Panc1 (cell line): ENCODE data around the gene DBX2. TPM values are rescaled to one million over a fixed set of nuclear protein-coding genes. Genes with fewer than 3 reads are reported as not detected.

Experiments
- ATAC-seq: fragments of 200-7000 bp; cut with Tn5 transposase; 2 replicates; pipeline ENCODE4 v1.9.1; 2020; ENCODE audit warnings: mild to moderate bottlenecking, moderate library complexity
- BruUV-seq: library from RNA; stranded (reverse); fragments of 400-500 nt; replicated peaks from 2 replicates; lab custom pipeline; 2021; lab: Mats Ljungman, UMichigan
- CTCF ChIA-PET: fragments of 300-600 bp; sonication (Branson Sonifier 250); formaldehyde crosslinking; loops from one replicate; lab custom pipeline; 2022; ENCODE audit warnings: antibody characterized with exemption; lab: Charles Lee
- POLR2A ChIA-PET: fragments of 300-600 bp; sonication (Branson Sonifier 250); formaldehyde crosslinking; loops from one replicate; lab custom pipeline; 2022; ENCODE audit warnings: antibody characterized with exemption; lab: Charles Lee
- DNase-seq: peaks from one replicate; pipeline ENCODE4 v3.0.0-alpha.2; 2010; ENCODE audit warnings: low read depth, low spot score
- H3K27ac ChIP-seq: 2 replicates; pipeline ENCODE4 v1.5.1; 2011; ENCODE audit warnings: mild to moderate bottlenecking, low read length, inconsistent platforms
- H3K27me3 ChIP-seq: fragments of 200-500 bp; sonication (Bioruptor generic); 2 replicates; pipeline ENCODE4 v1.6.0; 2014; ENCODE audit warnings: low read length, inconsistent platforms; ENCODE audit not compliant: control insufficient read depth, insufficient read depth
- H3K36me3 ChIP-seq: fragments of 200-500 bp; sonication (Bioruptor generic); 2 replicates; pipeline ENCODE4 v1.5.1; 2014; ENCODE audit warnings: inconsistent platforms, mild to moderate bottlenecking, low read length, moderate library complexity; ENCODE audit not compliant: control insufficient read depth, insufficient read depth
- H3K4me1 ChIP-seq: 2 replicates; pipeline ENCODE4 v1.5.1; 2011; ENCODE audit warnings: inconsistent platforms, mild to moderate bottlenecking, low read length, moderate library complexity; ENCODE audit not compliant: control insufficient read depth, insufficient read depth
- H3K4me3 ChIP-seq, 2 experiments: 2 replicates each; pipeline ENCODE4 v1.5.1; 2011 to 2012; ENCODE audit warnings: low read depth in 2 of 2, low read length in 2 of 2, mild to moderate bottlenecking in 2 of 2, inconsistent platforms in 1 of 2, moderate library complexity in 1 of 2
- H3K9me3 ChIP-seq: fragments of 200-500 bp; sonication (Bioruptor generic); 2 replicates; pipeline ENCODE4 v1.5.1; 2014; ENCODE audit warnings: low read depth, mild to moderate bottlenecking, inconsistent platforms, low read length, moderate library complexity; ENCODE audit not compliant: control insufficient read depth, insufficient read depth
- CTCF ChIP-seq: fragments of 450-650 bp; IDR thresholded peaks from 2 replicates; pipeline ENCODE4 v1.5.1; 2017; ENCODE audit warnings: mild to moderate bottlenecking
- POLR2AphosphoS5 ChIP-seq: IDR thresholded peaks from 2 replicates; pipeline ENCODE4 v1.6.1; 2012; ENCODE audit warnings: mild to moderate bottlenecking, low read depth, low read length, moderate library complexity
- REST ChIP-seq, 2 experiments: IDR thresholded peaks; 2 replicates each; pipeline ENCODE4 v1.6.1; 2011 to 2012; ENCODE audit warnings: low read depth in 2 of 2, control low read depth in 1 of 2, low read length in 1 of 2, mild to moderate bottlenecking in 1 of 2, moderate library complexity in 1 of 2; ENCODE audit not compliant: insufficient read depth in 1 of 2
- SIN3A ChIP-seq: IDR thresholded peaks from 2 replicates; pipeline ENCODE4 v1.6.1; 2012; ENCODE audit warnings: low read depth, mild to moderate bottlenecking, low read length, moderate library complexity, borderline replicate concordance; ENCODE audit not compliant: insufficient read depth
- TCF7L2 ChIP-seq: IDR thresholded peaks from 2 replicates; pipeline ENCODE4 v1.6.1; 2011; ENCODE audit warnings: mild to moderate bottlenecking, low read depth, low read length, inconsistent platforms
- in situ Hi-C: cut with HindIII; loops from 2 replicates; pipeline ENCODE4 v1.10.0; 2016; ENCODE audit warnings: low sequenced_read_pairs, low pct_unique_long_range_greater_than_20kb
- intact Hi-C: fragments of 100-400 bp; cut with micrococcal nuclease; formaldehyde crosslinking; loops from one replicate; pipeline ENCODE4 v1.10.0; 2022; ENCODE audit not compliant: unreplicated experiment
- total RNA-seq: library from RNA; stranded (reverse); gene quantifications from one replicate; pipeline ENCODE4 v1.2.1, GENCODE V29; 2021; ENCODE audit not compliant: unreplicated experiment

DBX2 gene
- total RNA-seq, 1 experiment from 2014 or later = not detected

- Histone ChIP-seq H3K27ac (no peak overlapping the region), H3K4me3 (no peak overlapping the region), H3K36me3 (no peaks in the 10 kb centered on the region), H3K9me3 (no peaks in the 10 kb centered on the region), H3K27me3 (peaks cover 9% of the 10 kb centered on the region), H3K4me1 (no peaks in the 10 kb centered on the region)
- in situ Hi-C loops = no loop called here
- ChIA-PET CTCF (no interaction called here), POLR2A (no interaction called here)
- intact Hi-C loops = no loop called here
- TF ChIP-seq POLR2AphosphoS5 = no peak
- no peak for TF ChIP-seq TCF7L2
- no peak for TF ChIP-seq SIN3A
- no peak for TF ChIP-seq REST (IDR thresholded peaks at IDR 0.05; ENCODE audit: insufficient read depth in 1 of 2, low read depth in 2 of 2, low read length in 1 of 2)
- no peak for TF ChIP-seq CTCF
- no peak for DNase-seq
- BruUV-seq = no TSS peak
- no peak for ATAC-seq
Observed at GRCh38 chr12:45076417-45077026, 25.6 kb upstream of the DBX2 start.

- Histone ChIP-seq H3K9me3 (no peaks in the 10 kb centered on the region), H3K27me3 (peaks cover 9% of the 10 kb centered on the region; the same call in 1 of the 2 replicates), H3K36me3 (no peaks in the 10 kb centered on the region), H3K4me3 (no peak overlapping the region), H3K27ac (no peak overlapping the region), H3K4me1 (no peaks in the 10 kb centered on the region)
- BruUV-seq = no TSS peak
- ATAC-seq (no peak), DNase-seq (no peak)
- TF ChIP-seq TCF7L2 (no peak), CTCF (no peak), POLR2AphosphoS5 (no peak), REST (IDR thresholded peaks at IDR 0.05; ENCODE audit: insufficient read depth in 1 of 2, low read depth in 2 of 2, low read length in 1 of 2) (no peak), SIN3A (no peak)
- intact Hi-C loops = no loop called here
- CTCF ChIA-PET = no interaction called here
- POLR2A ChIA-PET = no interaction called here
- in situ Hi-C loops = no loop called here
Observed at GRCh38 chr12:45075587-45076282, 24.8 kb upstream of the DBX2 start.
